Mucosa of rectum (tissue), 2 donors: ENCODE results near the gene PCP2.

Source experiments
- H3K27ac ChIP-seq, 2 donors: one replicate each; pipeline ENCODE4 v1.7.0; 2013; ENCODE audit warnings: inconsistent platforms in 2 of 2, low read depth in 2 of 2, low read length in 2 of 2
- H3K27me3 ChIP-seq, 2 donors: one replicate each; pipeline ENCODE4 v1.7.0; 2013; ENCODE audit warnings: low read length in 2 of 2; ENCODE audit not compliant: control insufficient read depth in 2 of 2, insufficient read depth in 2 of 2
- H3K36me3 ChIP-seq, 2 donors: one replicate each; pipeline ENCODE4 v1.7.0; 2013; ENCODE audit warnings: low read length in 2 of 2; ENCODE audit not compliant: control insufficient read depth in 2 of 2, insufficient read depth in 2 of 2
- H3K4me1 ChIP-seq, 2 donors: one replicate each; pipeline ENCODE4 v1.7.0; 2013; ENCODE audit warnings: low read length in 2 of 2, mild to moderate bottlenecking in 1 of 2; ENCODE audit not compliant: control insufficient read depth in 2 of 2, insufficient read depth in 2 of 2
- H3K4me3 ChIP-seq, 2 donors: one replicate each; pipeline ENCODE4 v1.7.0; 2013; ENCODE audit warnings: low read length in 2 of 2
- H3K9ac ChIP-seq, 2 donors: one replicate each; pipeline ENCODE4 v1.7.0; 2013; ENCODE audit warnings: low read length in 2 of 2, low read depth in 1 of 2, mild to moderate bottlenecking in 1 of 2
- H3K9me3 ChIP-seq, 2 donors: one replicate each; pipeline ENCODE4 v1.7.0; 2013; ENCODE audit warnings: low read length in 2 of 2; ENCODE audit not compliant: control insufficient read depth in 2 of 2
- donor health status: healthy.
- donor health status: Normal muscosa, but diverticular disease.

Gene PCP2

GRCh38 chr19:7676376-7676775 lies 42.9 kb upstream of the PCP2 start:
- peaks cover 9 to 13% of the 10 kb centered on the region in 2 donors for H3K27me3 ChIP-seq
- no peak overlapping the region for H3K27ac ChIP-seq
- no peaks in the 10 kb centered on the region for H3K9me3 ChIP-seq
- H3K36me3 ChIP-seq = no peaks in the 10 kb centered on the region
- H3K9ac ChIP-seq = no peak overlapping the region
- no peak overlapping the region for H3K4me3 ChIP-seq
- peaks cover 8 to 11% of the 10 kb centered on the region in 2 donors for H3K4me1 ChIP-seq

GRCh38 chr19:7674010-7675005 lies 40.8 kb upstream of the PCP2 start:
- Histone ChIP-seq H3K4me1 (peaks cover 1 to 2% of the 10 kb centered on the region in 2 donors), H3K27me3 (peaks cover 16 to 22% of the 10 kb centered on the region in 2 donors), H3K9me3 (no peaks in the 10 kb centered on the region), H3K27ac (no peak overlapping the region), H3K4me3 (no peak overlapping the region), H3K36me3 (no peaks in the 10 kb centered on the region), H3K9ac (no peak overlapping the region)

GRCh38 chr19:7672522-7672921 lies 39.0 kb upstream of the PCP2 start:
- Histone ChIP-seq H3K27ac (no peak overlapping the region), H3K27me3 (peaks cover 13 to 18% of the 10 kb centered on the region in 2 donors), H3K9ac (no peak overlapping the region), H3K9me3 (no peaks in the 10 kb centered on the region), H3K36me3 (no peaks in the 10 kb centered on the region), H3K4me1 (no peaks in the 10 kb centered on the region), H3K4me3 (no peak overlapping the region)

GRCh38 chr19:7670790-7671189 lies 37.3 kb upstream of the PCP2 start:
- H3K27me3 ChIP-seq = peaks cover 12 to 18% of the 10 kb centered on the region in 2 donors
- no peaks in the 10 kb centered on the region for H3K4me1 ChIP-seq
- no peak overlapping the region for H3K4me3 ChIP-seq
- H3K9ac ChIP-seq = no peak overlapping the region
- H3K36me3 ChIP-seq = no peaks in the 10 kb centered on the region
- no peak overlapping the region for H3K27ac ChIP-seq
- H3K9me3 ChIP-seq = no peaks in the 10 kb centered on the region

GRCh38 chr19:7670150-7670783 lies 36.7 kb upstream of the PCP2 start:
- H3K4me1 ChIP-seq = no peaks in the 10 kb centered on the region
- no peak overlapping the region for H3K27ac ChIP-seq
- H3K27me3 ChIP-seq = peaks cover 12 to 18% of the 10 kb centered on the region in 2 donors
- no peaks in the 10 kb centered on the region for H3K9me3 ChIP-seq
- H3K36me3 ChIP-seq = no peaks in the 10 kb centered on the region
- H3K4me3 ChIP-seq = no peak overlapping the region
- H3K9ac ChIP-seq = no peak overlapping the region

GRCh38 chr19:7669641-7670040 lies 36.1 kb upstream of the PCP2 start:
- Histone ChIP-seq H3K4me3 (no peak overlapping the region), H3K4me1 (no peaks in the 10 kb centered on the region), H3K9ac (no peak overlapping the region), H3K9me3 (no peaks in the 10 kb centered on the region), H3K36me3 (no peaks in the 10 kb centered on the region), H3K27ac (no peak overlapping the region), H3K27me3 (peaks cover 12 to 18% of the 10 kb centered on the region in 2 donors)

- Histone ChIP-seq H3K4me3 (no peak within 1 kb of the TSS), H3K27me3 (peaks cover 12 to 18% of the 10 kb centered on the region in 2 donors), H3K36me3 (no peaks in the 10 kb centered on the region), H3K4me1 (no peaks in the 10 kb centered on the region), H3K9ac (no peak within 1 kb of the TSS), H3K27ac (no peak within 1 kb of the TSS), H3K9me3 (no peaks in the 10 kb centered on the region)
These were observed 35.3 kb upstream of the PCP2 start, which contains the start of gene RETN for GRCh38 chr19:7668842-7669241. RETN (plus strand) TSS chr19:7669049; CDS start chr19:7669327, 278 bp downstream.

GRCh38 chr19:7665076-7665475 lies 31.6 kb upstream of the PCP2 start:
- H3K27me3 ChIP-seq = peaks cover 7 to 8% of the 10 kb centered on the region in 2 donors
- no peak overlapping the region for H3K9ac ChIP-seq
- no peak overlapping the region for H3K4me3 ChIP-seq
- no peaks in the 10 kb centered on the region for H3K4me1 ChIP-seq
- no peak overlapping the region for H3K27ac ChIP-seq
- no peaks in the 10 kb centered on the region for H3K9me3 ChIP-seq
- no peaks in the 10 kb centered on the region for H3K36me3 ChIP-seq

- no peaks in the 10 kb centered on the region for H3K36me3 ChIP-seq
- H3K4me3 ChIP-seq = no peak overlapping the region
- H3K4me1 ChIP-seq = no peaks in the 10 kb centered on the region
- no peak overlapping the region for H3K27ac ChIP-seq
- no peak overlapping the region for H3K9ac ChIP-seq
- peaks cover 0 to 3% of the 10 kb centered on the region in 2 donors for H3K27me3 ChIP-seq
- H3K9me3 ChIP-seq = no peaks in the 10 kb centered on the region
These were observed 30.2 kb upstream of the PCP2 start for GRCh38 chr19:7663706-7664105.

- Histone ChIP-seq H3K27ac (no peak overlapping the region), H3K4me1 (no peaks in the 10 kb centered on the region), H3K9me3 (no peaks in the 10 kb centered on the region), H3K9ac (no peak overlapping the region), H3K4me3 (no peak overlapping the region), H3K27me3 (no peaks in the 10 kb centered on the region), H3K36me3 (no peaks in the 10 kb centered on the region)
These were observed 29.1 kb upstream of the PCP2 start for GRCh38 chr19:7662657-7663056.
